ENCODE measurements around the gene DPP3.

DNA sequence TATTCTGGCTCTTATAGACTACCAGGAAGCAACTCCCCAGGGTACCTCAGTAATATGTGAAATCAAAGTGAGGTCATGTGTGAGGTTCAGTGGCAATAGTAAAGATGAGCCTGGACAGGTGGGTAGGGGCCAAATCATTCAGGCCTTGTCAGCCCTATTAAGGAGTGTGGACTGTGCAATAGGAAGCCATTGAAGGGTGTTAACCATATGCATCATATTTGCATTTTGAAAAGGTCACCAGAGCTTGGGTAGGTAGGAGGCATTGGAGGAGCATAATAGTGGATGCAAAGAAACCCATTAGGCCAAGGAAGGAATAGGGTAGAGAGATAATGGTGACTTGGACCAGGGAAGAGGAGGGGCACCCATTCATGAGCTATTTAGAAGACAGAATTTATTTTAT lies 33.2 kb upstream of the DPP3 start:
- no peak for TF ChIP-seq EP300 (IDR thresholded peaks at IDR 0.05; ENCODE audit: borderline replicate concordance)
- no peak for TF ChIP-seq FOXM1 (IDR thresholded peaks at IDR 0.05; ENCODE audit: borderline replicate concordance, low read depth)
- no peak for TF ChIP-seq RAD21 (IDR thresholded peaks at IDR 0.05; ENCODE audit: low read depth)
- TF ChIP-seq CEBPB (IDR thresholded peaks at IDR 0.05), result no peak
- TF ChIP-seq EGR1 (IDR thresholded peaks at IDR 0.05), result no peak
- TF ChIP-seq, protein P1, sequence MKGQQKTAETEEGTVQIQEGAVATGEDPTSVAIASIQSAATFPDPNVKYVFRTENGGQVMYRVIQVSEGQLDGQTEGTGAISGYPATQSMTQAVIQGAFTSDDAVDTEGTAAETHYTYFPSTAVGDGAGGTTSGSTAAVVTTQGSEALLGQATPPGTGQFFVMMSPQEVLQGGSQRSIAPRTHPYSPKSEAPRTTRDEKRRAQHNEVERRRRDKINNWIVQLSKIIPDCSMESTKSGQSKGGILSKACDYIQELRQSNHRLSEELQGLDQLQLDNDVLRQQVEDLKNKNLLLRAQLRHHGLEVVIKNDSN (IDR thresholded peaks at IDR 0.05), result no peak
- TF ChIP-seq, protein P2, sequence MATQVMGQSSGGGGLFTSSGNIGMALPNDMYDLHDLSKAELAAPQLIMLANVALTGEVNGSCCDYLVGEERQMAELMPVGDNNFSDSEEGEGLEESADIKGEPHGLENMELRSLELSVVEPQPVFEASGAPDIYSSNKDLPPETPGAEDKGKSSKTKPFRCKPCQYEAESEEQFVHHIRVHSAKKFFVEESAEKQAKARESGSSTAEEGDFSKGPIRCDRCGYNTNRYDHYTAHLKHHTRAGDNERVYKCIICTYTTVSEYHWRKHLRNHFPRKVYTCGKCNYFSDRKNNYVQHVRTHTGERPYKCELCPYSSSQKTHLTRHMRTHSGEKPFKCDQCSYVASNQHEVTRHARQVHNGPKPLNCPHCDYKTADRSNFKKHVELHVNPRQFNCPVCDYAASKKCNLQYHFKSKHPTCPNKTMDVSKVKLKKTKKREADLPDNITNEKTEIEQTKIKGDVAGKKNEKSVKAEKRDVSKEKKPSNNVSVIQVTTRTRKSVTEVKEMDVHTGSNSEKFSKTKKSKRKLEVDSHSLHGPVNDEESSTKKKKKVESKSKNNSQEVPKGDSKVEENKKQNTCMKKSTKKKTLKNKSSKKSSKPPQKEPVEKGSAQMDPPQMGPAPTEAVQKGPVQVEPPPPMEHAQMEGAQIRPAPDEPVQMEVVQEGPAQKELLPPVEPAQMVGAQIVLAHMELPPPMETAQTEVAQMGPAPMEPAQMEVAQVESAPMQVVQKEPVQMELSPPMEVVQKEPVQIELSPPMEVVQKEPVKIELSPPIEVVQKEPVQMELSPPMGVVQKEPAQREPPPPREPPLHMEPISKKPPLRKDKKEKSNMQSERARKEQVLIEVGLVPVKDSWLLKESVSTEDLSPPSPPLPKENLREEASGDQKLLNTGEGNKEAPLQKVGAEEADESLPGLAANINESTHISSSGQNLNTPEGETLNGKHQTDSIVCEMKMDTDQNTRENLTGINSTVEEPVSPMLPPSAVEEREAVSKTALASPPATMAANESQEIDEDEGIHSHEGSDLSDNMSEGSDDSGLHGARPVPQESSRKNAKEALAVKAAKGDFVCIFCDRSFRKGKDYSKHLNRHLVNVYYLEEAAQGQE (IDR thresholded peaks at IDR 0.05; ENCODE audit: low read depth), result no peak
- no peak for TF ChIP-seq CREB1 (IDR thresholded peaks at IDR 0.05; ENCODE audit: low read depth)
- no peak for TF ChIP-seq TCF12 (IDR thresholded peaks at IDR 0.05; ENCODE audit: low read depth)
- no peak for TF ChIP-seq TEAD4 (IDR thresholded peaks at IDR 0.05)
- TF ChIP-seq ZBTB7A (IDR thresholded peaks at IDR 0.05; ENCODE audit: low read depth), result no peak
- TF ChIP-seq YY1 (IDR thresholded peaks at IDR 0.05; ENCODE audit: low read depth), result no peak
- TF ChIP-seq TAF1 (IDR thresholded peaks at IDR 0.05; ENCODE audit: low read depth), result no peak
- TF ChIP-seq, protein P3, sequence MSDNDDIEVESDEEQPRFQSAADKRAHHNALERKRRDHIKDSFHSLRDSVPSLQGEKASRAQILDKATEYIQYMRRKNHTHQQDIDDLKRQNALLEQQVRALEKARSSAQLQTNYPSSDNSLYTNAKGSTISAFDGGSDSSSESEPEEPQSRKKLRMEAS (IDR thresholded peaks at IDR 0.05), result no peak
